ENCODE results near the gene LCA5. TPM values are rescaled to one million over a fixed set of nuclear protein-coding genes. Genes with fewer than 3 reads are reported as not detected.

LCA5 gene
- total RNA-seq, 2 donors from 2014 or later, result 0.74 to 1.1 TPM

DNA sequence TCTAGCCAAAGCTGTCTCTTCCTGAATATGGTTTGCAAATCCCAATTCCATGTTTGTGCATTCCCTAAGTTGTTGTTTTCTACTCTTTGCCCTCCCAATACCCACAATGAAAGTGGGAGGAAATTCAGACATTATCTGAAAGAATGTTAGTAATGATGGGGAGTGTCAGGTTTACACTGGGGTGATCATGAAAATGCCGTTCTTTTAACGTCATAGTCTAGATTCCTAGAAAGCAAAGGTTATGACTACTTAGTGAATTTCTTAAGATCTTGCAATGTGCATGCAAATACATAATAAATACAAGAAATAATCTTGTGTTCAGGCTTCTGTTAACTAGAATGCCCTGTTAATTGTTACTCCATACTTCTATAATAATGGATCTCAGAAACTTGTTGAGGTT lies 101.0 kb downstream of the LCA5 start:
- Histone ChIP-seq H3K9me3 (no peaks in the 10 kb centered on the region), H3K4me1 (no peaks in the 10 kb centered on the region), H3K27ac (no peak overlapping the region), H3K36me3 (no peaks in the 10 kb centered on the region), H3K9ac (ENCODE audit: low read depth in 2 of 2, low read length in 2 of 2) (no peak overlapping the region), H3K4me3 (no peak overlapping the region), H3K27me3 (no peaks in the 10 kb centered on the region)
- no peak for DNase-seq
- TF ChIP-seq, protein P1, sequence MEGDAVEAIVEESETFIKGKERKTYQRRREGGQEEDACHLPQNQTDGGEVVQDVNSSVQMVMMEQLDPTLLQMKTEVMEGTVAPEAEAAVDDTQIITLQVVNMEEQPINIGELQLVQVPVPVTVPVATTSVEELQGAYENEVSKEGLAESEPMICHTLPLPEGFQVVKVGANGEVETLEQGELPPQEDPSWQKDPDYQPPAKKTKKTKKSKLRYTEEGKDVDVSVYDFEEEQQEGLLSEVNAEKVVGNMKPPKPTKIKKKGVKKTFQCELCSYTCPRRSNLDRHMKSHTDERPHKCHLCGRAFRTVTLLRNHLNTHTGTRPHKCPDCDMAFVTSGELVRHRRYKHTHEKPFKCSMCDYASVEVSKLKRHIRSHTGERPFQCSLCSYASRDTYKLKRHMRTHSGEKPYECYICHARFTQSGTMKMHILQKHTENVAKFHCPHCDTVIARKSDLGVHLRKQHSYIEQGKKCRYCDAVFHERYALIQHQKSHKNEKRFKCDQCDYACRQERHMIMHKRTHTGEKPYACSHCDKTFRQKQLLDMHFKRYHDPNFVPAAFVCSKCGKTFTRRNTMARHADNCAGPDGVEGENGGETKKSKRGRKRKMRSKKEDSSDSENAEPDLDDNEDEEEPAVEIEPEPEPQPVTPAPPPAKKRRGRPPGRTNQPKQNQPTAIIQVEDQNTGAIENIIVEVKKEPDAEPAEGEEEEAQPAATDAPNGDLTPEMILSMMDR (IDR thresholded peaks at IDR 0.05), result no peak
- intact Hi-C loops (cut with DNase I), result no loop called here

DNA sequence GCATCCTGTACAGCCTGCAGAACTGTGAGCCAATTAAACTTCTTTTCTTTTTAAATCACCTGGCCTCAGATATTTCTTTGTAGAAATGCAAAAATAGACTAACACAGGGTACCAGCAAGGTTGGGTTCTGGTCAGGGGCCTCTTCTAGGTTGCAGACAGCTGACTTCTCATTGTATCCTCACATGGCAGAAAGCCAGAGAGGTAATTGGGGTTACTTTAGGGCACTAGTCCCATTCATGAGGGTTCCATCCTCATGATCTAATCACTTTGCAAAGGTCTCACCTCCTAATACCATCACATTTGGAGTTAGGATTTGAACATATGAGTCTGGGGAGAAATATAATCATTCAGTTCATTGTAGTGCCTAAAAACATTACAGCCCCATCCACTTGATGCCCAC lies 101.5 kb downstream of the LCA5 start:
- no peak overlapping the region for H3K4me3 ChIP-seq
- no peaks in the 10 kb centered on the region for H3K27me3 ChIP-seq
- TF ChIP-seq, protein P1 (IDR thresholded peaks at IDR 0.05), result no peak
- intact Hi-C loops (cut with DNase I), result no loop called here
- no peaks in the 10 kb centered on the region for H3K9me3 ChIP-seq
- no peak overlapping the region for H3K27ac ChIP-seq
- H3K4me1 ChIP-seq, result no peaks in the 10 kb centered on the region
- DNase-seq, result no peak
- H3K9ac ChIP-seq (ENCODE audit: low read depth in 2 of 2, low read length in 2 of 2), result no peak overlapping the region
- H3K36me3 ChIP-seq, result no peaks in the 10 kb centered on the region

Other genes with a start within 250 kb of the LCA5 start
- 100 to 1,000 TPM in 1 of 2 donors, 10 to 100 TPM in 1; 95.4 to 145 TPM for gene SH3BGRL2, start 93.9 kb upstream of the LCA5 start, total RNA-seq

Measured in colonic mucosa (tissue), 4 donors.